ENCODE data around the gene SLIT1.

- no peak for TF ChIP-seq CTCF (IDR thresholded peaks at IDR 0.05; ENCODE audit: low read length)
- no peak for TF ChIP-seq EZH2 (IDR thresholded peaks at IDR 0.05; ENCODE audit: borderline replicate concordance, low read length)
These were observed 201.1 kb downstream of the SLIT1 start for GRCh38 chr10:96984541-96985131.
